Activated CD8-positive, alpha-beta T cell treated with anti-CD3 and anti-CD28 coated beads, Interleukin-2, amount 10 ng/mL, durations not matched to agents 7 days and 5 days (primary cell): ENCODE data around the gene PPP1R9A. TPM values are rescaled to one million over a fixed set of nuclear protein-coding genes. Genes with fewer than 3 reads are reported as not detected.

ENCODE experiments used
- ATAC-seq: fragments of 150-1000 bp; cut with Tn5 transposase; one replicate; pipeline ENCODE4 v1.10.0; 2021; ENCODE audit warnings: moderate library complexity
- CTCF ChIA-PET: fragments of 350-600 bp; sonication (Branson Sonifier 250); formaldehyde crosslinking; loops from one replicate; lab custom pipeline; 2021; ENCODE audit warnings: antibody characterized with exemption; lab: Charles Lee
- POLR2A ChIA-PET: fragments of 350-600 bp; sonication (Branson Sonifier 250); formaldehyde crosslinking; loops from one replicate; lab custom pipeline; 2021; ENCODE audit warnings: antibody characterized with exemption; lab: Charles Lee
- DNase-seq: peaks from one replicate; pipeline ENCODE4 v3.0.0-alpha.2; 2020
- H3K27ac Mint-ChIP-seq: one replicate; pipeline ENCODE4 v1.8.0; 2021; ENCODE audit warnings: mild to moderate bottlenecking, mixed read lengths
- H3K27me3 Mint-ChIP-seq: one replicate; pipeline ENCODE4 v1.8.0; 2021; ENCODE audit warnings: low read depth, mixed read lengths
- H3K36me3 Mint-ChIP-seq: one replicate; pipeline ENCODE4 v1.8.0; 2021; ENCODE audit warnings: low read depth, mixed read lengths
- H3K4me1 Mint-ChIP-seq: one replicate; pipeline ENCODE4 v1.8.0; 2021; ENCODE audit warnings: low read depth, mixed read lengths
- H3K4me3 Mint-ChIP-seq: one replicate; pipeline ENCODE4 v1.8.0; 2021; ENCODE audit warnings: mild to moderate bottlenecking, mixed read lengths
- H3K9me3 Mint-ChIP-seq: one replicate; pipeline ENCODE4 v1.8.0; 2022; ENCODE audit warnings: mixed read lengths; ENCODE audit not compliant: insufficient read depth
- total RNA-seq, 2 experiments: library from RNA; stranded (reverse); gene quantifications; one replicate each; pipeline ENCODE4 v1.2.3, GENCODE V29; 2021

PPP1R9A gene
- total RNA-seq, 2 experiments from 2014 or later, result not detected

GRCh38 chr7:95018021-95018420 is 110.6 kb downstream of the PPP1R9A start:
- H3K9me3 Mint-ChIP-seq, result no peaks in the 10 kb centered on the region
- ChIA-PET POLR2A (no interaction called here), CTCF (no interaction called here)
- no peak overlapping the region for H3K27ac Mint-ChIP-seq
- H3K27me3 Mint-ChIP-seq, result no peaks in the 10 kb centered on the region
- DNase-seq, result no peak
- H3K36me3 Mint-ChIP-seq, result no peaks in the 10 kb centered on the region
- no peaks in the 10 kb centered on the region for H3K4me1 Mint-ChIP-seq
- no peak overlapping the region for H3K4me3 Mint-ChIP-seq
- no peak for ATAC-seq

- Mint-ChIP-seq H3K4me1 (no peaks in the 10 kb centered on the region), H3K9me3 (no peaks in the 10 kb centered on the region), H3K27me3 (no peaks in the 10 kb centered on the region), H3K27ac (no peak overlapping the region), H3K4me3 (no peak overlapping the region), H3K36me3 (no peaks in the 10 kb centered on the region)
- no peak for ATAC-seq
- ChIA-PET CTCF (no interaction called here), POLR2A (no interaction called here)
- DNase-seq, result no peak
Observed at GRCh38 chr7:95026018-95026417, 118.6 kb downstream of the PPP1R9A start.

GRCh38 chr7:95026421-95027072 is 119.2 kb downstream of the PPP1R9A start:
- H3K27me3 Mint-ChIP-seq, result no peaks in the 10 kb centered on the region
- no peaks in the 10 kb centered on the region for H3K4me1 Mint-ChIP-seq
- H3K4me3 Mint-ChIP-seq, result no peak overlapping the region
- ChIA-PET CTCF (no interaction called here), POLR2A (no interaction called here)
- no peak for DNase-seq
- no peak overlapping the region for H3K27ac Mint-ChIP-seq
- ATAC-seq, result no peak
- no peaks in the 10 kb centered on the region for H3K9me3 Mint-ChIP-seq
- no peaks in the 10 kb centered on the region for H3K36me3 Mint-ChIP-seq

GRCh38 chr7:95027234-95027872 is 120.0 kb downstream of the PPP1R9A start:
- DNase-seq, result no peak
- Mint-ChIP-seq H3K27me3 (no peaks in the 10 kb centered on the region), H3K36me3 (no peaks in the 10 kb centered on the region), H3K4me1 (no peaks in the 10 kb centered on the region), H3K9me3 (no peaks in the 10 kb centered on the region), H3K27ac (no peak overlapping the region), H3K4me3 (no peak overlapping the region)
- CTCF ChIA-PET, result no interaction called here
- POLR2A ChIA-PET, result no interaction called here
- ATAC-seq, result no peak

- no peak for ATAC-seq
- POLR2A ChIA-PET, result no interaction called here
- Mint-ChIP-seq H3K27me3 (no peaks in the 10 kb centered on the region), H3K27ac (no peak overlapping the region), H3K4me1 (no peaks in the 10 kb centered on the region), H3K4me3 (no peak overlapping the region), H3K9me3 (no peaks in the 10 kb centered on the region), H3K36me3 (no peaks in the 10 kb centered on the region)
- CTCF ChIA-PET, result no interaction called here
- DNase-seq, result no peak
Observed at GRCh38 chr7:95028683-95029082, 121.3 kb downstream of the PPP1R9A start.

GRCh38 chr7:95035295-95035694 is 127.9 kb downstream of the PPP1R9A start:
- ChIA-PET CTCF (no interaction called here), POLR2A (no interaction called here)
- Mint-ChIP-seq H3K27me3 (no peaks in the 10 kb centered on the region), H3K4me1 (no peaks in the 10 kb centered on the region), H3K4me3 (no peak overlapping the region), H3K36me3 (no peaks in the 10 kb centered on the region), H3K27ac (no peak overlapping the region), H3K9me3 (no peaks in the 10 kb centered on the region)
- ATAC-seq (no peak), DNase-seq (no peak)

- Mint-ChIP-seq H3K27ac (no peak overlapping the region), H3K36me3 (no peaks in the 10 kb centered on the region), H3K9me3 (no peaks in the 10 kb centered on the region), H3K4me3 (no peak overlapping the region), H3K27me3 (no peaks in the 10 kb centered on the region), H3K4me1 (no peaks in the 10 kb centered on the region)
- DNase-seq, result no peak
- ChIA-PET POLR2A (no interaction called here), CTCF (no interaction called here)
- ATAC-seq, result no peak
Observed at GRCh38 chr7:95041031-95041430, 133.6 kb downstream of the PPP1R9A start.

GRCh38 chr7:95045236-95045923 is 138.0 kb downstream of the PPP1R9A start:
- CTCF ChIA-PET, result no interaction called here
- ATAC-seq (no peak), DNase-seq (no peak)
- Mint-ChIP-seq H3K36me3 (no peaks in the 10 kb centered on the region), H3K27me3 (no peaks in the 10 kb centered on the region), H3K9me3 (no peaks in the 10 kb centered on the region), H3K4me3 (no peak overlapping the region), H3K27ac (no peak overlapping the region), H3K4me1 (no peaks in the 10 kb centered on the region)
- POLR2A ChIA-PET, result no interaction called here

- Mint-ChIP-seq H3K27me3 (no peaks in the 10 kb centered on the region), H3K27ac (no peak overlapping the region), H3K36me3 (no peaks in the 10 kb centered on the region), H3K4me1 (no peaks in the 10 kb centered on the region), H3K4me3 (no peak overlapping the region), H3K9me3 (no peaks in the 10 kb centered on the region)
- ATAC-seq, result no peak
- no peak for DNase-seq
- ChIA-PET POLR2A (no interaction called here), CTCF (no interaction called here)
Observed at GRCh38 chr7:95046494-95047240, 139.3 kb downstream of the PPP1R9A start.

- no peaks in the 10 kb centered on the region for H3K27me3 Mint-ChIP-seq
- H3K4me1 Mint-ChIP-seq, result no peaks in the 10 kb centered on the region
- no peak overlapping the region for H3K27ac Mint-ChIP-seq
- POLR2A ChIA-PET, result no interaction called here
- no peak overlapping the region for H3K4me3 Mint-ChIP-seq
- CTCF ChIA-PET, result no interaction called here
- DNase-seq (no peak), ATAC-seq (no peak)
- no peaks in the 10 kb centered on the region for H3K36me3 Mint-ChIP-seq
- no peaks in the 10 kb centered on the region for H3K9me3 Mint-ChIP-seq
Observed at GRCh38 chr7:95047291-95047690, 139.9 kb downstream of the PPP1R9A start.

GRCh38 chr7:95052566-95053094 is 145.2 kb downstream of the PPP1R9A start:
- no peak overlapping the region for H3K4me3 Mint-ChIP-seq
- H3K27me3 Mint-ChIP-seq, result no peaks in the 10 kb centered on the region
- no peak for DNase-seq
- H3K4me1 Mint-ChIP-seq, result no peaks in the 10 kb centered on the region
- H3K27ac Mint-ChIP-seq, result no peak overlapping the region
- ChIA-PET POLR2A (no interaction called here), CTCF (no interaction called here)
- no peaks in the 10 kb centered on the region for H3K9me3 Mint-ChIP-seq
- no peaks in the 10 kb centered on the region for H3K36me3 Mint-ChIP-seq
- no peak for ATAC-seq

GRCh38 chr7:95054386-95054785 is 147.0 kb downstream of the PPP1R9A start:
- DNase-seq, result no peak
- ChIA-PET CTCF (no interaction called here), POLR2A (no interaction called here)
- Mint-ChIP-seq H3K4me1 (no peaks in the 10 kb centered on the region), H3K4me3 (no peak overlapping the region), H3K9me3 (no peaks in the 10 kb centered on the region), H3K36me3 (no peaks in the 10 kb centered on the region), H3K27ac (no peak overlapping the region), H3K27me3 (no peaks in the 10 kb centered on the region)
- no peak for ATAC-seq
